Activated CD4-positive, alpha-beta T cell treated with anti-CD3 and anti-CD28 coated beads, Interleukin-2, amount 50 U/mL, for 1 hour (primary cell): ENCODE measurements around the gene CDCA3.

Experiments used
- DNase-seq: peaks from one replicate; pipeline ENCODE4 v3.0.0-alpha.2; 2020

CDCA3 gene

GRCh38 chr12:6819106-6820030 lies 31.7 kb downstream of the CDCA3 start:
- DNase-seq = no peak

GRCh38 chr12:6818645-6819044 lies 32.4 kb downstream of the CDCA3 start:
- no peak for DNase-seq

GRCh38 chr12:6818222-6818621 lies 32.9 kb downstream of the CDCA3 start:
- no peak for DNase-seq

GRCh38 chr12:6817662-6818157 lies 33.4 kb downstream of the CDCA3 start:
- DNase-seq = no peak

- DNase-seq = no peak
These were observed 34.0 kb downstream of the CDCA3 start for GRCh38 chr12:6817098-6817497.

GRCh38 chr12:6816598-6816997 lies 34.5 kb downstream of the CDCA3 start:
- DNase-seq = no peak

- DNase-seq = no peak
These were observed 37.7 kb downstream of the CDCA3 start for GRCh38 chr12:6813363-6813762.

GRCh38 chr12:6810758-6811157 lies 40.3 kb downstream of the CDCA3 start:
- DNase-seq = no peak

GRCh38 chr12:6809056-6809455 lies 42.0 kb downstream of the CDCA3 start:
- DNase-seq = no peak

- DNase-seq = no peak
These were observed 43.9 kb downstream of the CDCA3 start for GRCh38 chr12:6807170-6807569.

- no peak for DNase-seq
These were observed 51.9 kb downstream of the CDCA3 start for GRCh38 chr12:6799147-6799546.
